ENCODE results near the gene ZNF80. TPM values are rescaled to one million over a fixed set of nuclear protein-coding genes. Genes with fewer than 3 reads are reported as not detected.

ZNF80 gene
- total and polyA plus RNA-seq, 2 of the 13 experiments (the other 11 are each of a cell fraction or from before 2014, with no cell fraction given): not detected

DNA sequence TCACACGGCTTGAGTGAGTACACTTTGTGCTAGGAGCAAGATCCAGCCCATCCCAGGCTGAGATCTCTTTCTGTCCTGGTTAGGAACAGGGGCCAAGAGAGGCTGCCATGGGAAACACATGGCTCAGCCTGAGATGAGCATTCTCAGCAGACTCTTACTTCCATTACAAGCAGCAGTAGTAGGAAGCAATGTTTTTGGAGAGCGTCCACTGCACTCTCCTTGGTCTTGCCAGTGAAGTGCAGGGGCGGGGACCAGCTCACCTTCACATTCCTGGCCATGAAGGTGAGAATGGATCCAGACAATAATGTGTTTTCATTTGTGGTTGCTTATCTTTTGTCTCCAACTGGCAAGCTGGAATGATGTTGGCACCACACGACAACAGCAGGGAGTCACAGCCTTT, 24.7 kb downstream of the ZNF80 start (continued):
- TF ChIP-seq HNF4A (CRISPR knock-in tag; IDR thresholded peaks at IDR 0.05) (no peak), CHD2 (IDR thresholded peaks at IDR 0.05; ENCODE audit: low read depth, low read length) (no peak)

DNA sequence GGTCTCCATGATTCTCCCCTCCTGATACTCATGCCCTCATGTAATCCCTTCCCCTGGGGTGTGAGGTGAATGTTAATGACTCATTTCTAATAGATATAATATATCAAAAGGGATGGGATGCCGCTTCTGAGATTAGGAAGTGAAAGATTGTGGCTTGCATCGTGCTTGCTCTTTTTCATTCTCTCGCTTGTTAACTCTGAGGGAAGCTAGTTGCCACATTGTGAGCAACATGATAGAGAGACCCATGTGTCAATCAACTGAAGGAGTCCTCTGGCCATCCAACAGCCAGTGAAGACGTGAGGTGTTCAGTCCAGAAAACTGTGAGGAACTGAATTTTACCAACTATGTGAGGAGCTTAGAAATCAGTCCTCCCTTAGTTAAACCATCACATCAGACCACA, 29.6 kb downstream of the ZNF80 start:
- no peaks in the 10 kb centered on the region for H3K79me2 ChIP-seq (ENCODE audit: insufficient read depth, low read length)
- no peak overlapping the region for H3K4me3 ChIP-seq (replicated peaks in 1 of 3; ENCODE audit: insufficient read depth in 1 of 3, low read depth in 2 of 3, low read length in 3 of 3)
- H3K9ac ChIP-seq (ENCODE audit: insufficient read depth, low read depth, low read length): no peak overlapping the region
- ChIA-PET CTCF (ENCODE audit: low intra/inter-chr PET ratio, low total read pairs) (no interaction called here), POLR2A (no interaction called here)
- no peaks in the 10 kb centered on the region for H3K27me3 ChIP-seq (ENCODE audit: control insufficient read depth in 1 of 2, insufficient read depth in 2 of 2, low read length in 2 of 2)
- in situ Hi-C loops (cut with HindIII; ENCODE audit: extremely low pct_ligation_motif_present, low pct_unique_long_range_greater_than_20kb): no loop called here
- H2AFZ ChIP-seq (ENCODE audit: low read length): no peak overlapping the region
- ATAC-seq (no peak), DNase-seq (ENCODE audit: low spot score) (no peak), FAIRE-seq (no peak)
- WGBS (ENCODE audit: low lambda C conversion rate): 4% methylated on average over 4 of the region's 4 CpGs
- BruUV-seq (replicated peaks): no TSS peak
- no peaks in the 10 kb centered on the region for H3K4me1 ChIP-seq (ENCODE audit: insufficient read depth, low read length)
- H3K9me3 ChIP-seq (ENCODE audit: low read length): no peaks in the 10 kb centered on the region
- H3K36me3 ChIP-seq (replicated peaks in 1 of 2; ENCODE audit: control insufficient read depth in 1 of 2, insufficient read depth in 2 of 2, low read length in 2 of 2): no peaks in the 10 kb centered on the region
- H3K4me2 ChIP-seq (ENCODE audit: low read depth, low read length): no peak overlapping the region
- no peak for TF ChIP-seq ZNF296 (CRISPR knock-in tag; conservative IDR thresholded peaks at IDR 0.05)
- no peak for TF ChIP-seq BRD4 (CRISPR knock-in tag; IDR thresholded peaks at IDR 0.05)
- TF ChIP-seq ZNF614 (CRISPR knock-in tag; IDR thresholded peaks at IDR 0.05; ENCODE audit: borderline replicate concordance): no peak
- TF ChIP-seq FIP1L1 (IDR thresholded peaks at IDR 0.05; ENCODE audit: borderline replicate concordance, insufficient read depth, low read depth, low read length): no peak
- TF ChIP-seq ZNF468 (CRISPR knock-in tag; IDR thresholded peaks at IDR 0.05): no peak
- intact Hi-C loops (cut with micrococcal nuclease; ENCODE audit: unreplicated experiment): no loop called here
- H3K27ac ChIP-seq (ENCODE audit: extremely low read length, insufficient read depth, low read length): no peak overlapping the region
- H4K20me1 ChIP-seq (ENCODE audit: insufficient read depth, low read length): no peaks in the 10 kb centered on the region

- intact Hi-C loops (cut with micrococcal nuclease; ENCODE audit: unreplicated experiment) (no loop called here), in situ Hi-C loops (cut with HindIII; ENCODE audit: extremely low pct_ligation_motif_present, low pct_unique_long_range_greater_than_20kb) (no loop called here)
- Histone ChIP-seq H3K9me3 (ENCODE audit: low read length) (no peaks in the 10 kb centered on the region), H3K4me2 (ENCODE audit: low read depth, low read length) (no peak overlapping the region), H3K4me1 (ENCODE audit: insufficient read depth, low read length) (no peaks in the 10 kb centered on the region), H2AFZ (ENCODE audit: low read length) (no peak overlapping the region), H3K4me3 (replicated peaks in 1 of 3; ENCODE audit: insufficient read depth in 1 of 3, low read depth in 2 of 3, low read length in 3 of 3) (no peak overlapping the region), H3K27ac (ENCODE audit: extremely low read length, insufficient read depth, low read length) (no peak overlapping the region), H3K79me2 (ENCODE audit: insufficient read depth, low read length) (no peaks in the 10 kb centered on the region), H3K9ac (ENCODE audit: insufficient read depth, low read depth, low read length) (no peak overlapping the region), H3K27me3 (ENCODE audit: control insufficient read depth in 1 of 2, insufficient read depth in 2 of 2, low read length in 2 of 2) (no peaks in the 10 kb centered on the region), H4K20me1 (ENCODE audit: insufficient read depth, low read length) (no peaks in the 10 kb centered on the region), H3K36me3 (replicated peaks in 1 of 2; ENCODE audit: control insufficient read depth in 1 of 2, insufficient read depth in 2 of 2, low read length in 2 of 2) (no peaks in the 10 kb centered on the region)
- 4% methylated on average over 3 of the region's 3 CpGs for WGBS (ENCODE audit: low lambda C conversion rate)
- FAIRE-seq (no peak), DNase-seq (ENCODE audit: low spot score) (no peak), ATAC-seq (no peak)
- POLR2A ChIA-PET: no interaction called here
- BruUV-seq (replicated peaks): no TSS peak
- CTCF ChIA-PET (ENCODE audit: low intra/inter-chr PET ratio, low total read pairs): no interaction called here
- TF ChIP-seq FOXJ3 (CRISPR knock-in tag; IDR thresholded peaks at IDR 0.05; ENCODE audit: borderline replicate concordance) (no peak), ERF (CRISPR knock-in tag; IDR thresholded peaks at IDR 0.05) (no peak)
- TF ChIP-seq, protein P1, sequence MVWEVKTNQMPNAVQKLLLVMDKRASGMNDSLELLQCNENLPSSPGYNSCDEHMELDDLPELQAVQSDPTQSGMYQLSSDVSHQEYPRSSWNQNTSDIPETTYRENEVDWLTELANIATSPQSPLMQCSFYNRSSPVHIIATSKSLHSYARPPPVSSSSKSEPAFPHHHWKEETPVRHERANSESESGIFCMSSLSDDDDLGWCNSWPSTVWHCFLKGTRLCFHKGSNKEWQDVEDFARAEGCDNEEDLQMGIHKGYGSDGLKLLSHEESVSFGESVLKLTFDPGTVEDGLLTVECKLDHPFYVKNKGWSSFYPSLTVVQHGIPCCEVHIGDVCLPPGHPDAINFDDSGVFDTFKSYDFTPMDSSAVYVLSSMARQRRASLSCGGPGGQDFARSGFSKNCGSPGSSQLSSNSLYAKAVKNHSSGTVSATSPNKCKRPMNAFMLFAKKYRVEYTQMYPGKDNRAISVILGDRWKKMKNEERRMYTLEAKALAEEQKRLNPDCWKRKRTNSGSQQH (CRISPR knock-in tag; IDR thresholded peaks at IDR 0.05; ENCODE audit: low read depth): no peak
- TF ChIP-seq, protein P2, sequence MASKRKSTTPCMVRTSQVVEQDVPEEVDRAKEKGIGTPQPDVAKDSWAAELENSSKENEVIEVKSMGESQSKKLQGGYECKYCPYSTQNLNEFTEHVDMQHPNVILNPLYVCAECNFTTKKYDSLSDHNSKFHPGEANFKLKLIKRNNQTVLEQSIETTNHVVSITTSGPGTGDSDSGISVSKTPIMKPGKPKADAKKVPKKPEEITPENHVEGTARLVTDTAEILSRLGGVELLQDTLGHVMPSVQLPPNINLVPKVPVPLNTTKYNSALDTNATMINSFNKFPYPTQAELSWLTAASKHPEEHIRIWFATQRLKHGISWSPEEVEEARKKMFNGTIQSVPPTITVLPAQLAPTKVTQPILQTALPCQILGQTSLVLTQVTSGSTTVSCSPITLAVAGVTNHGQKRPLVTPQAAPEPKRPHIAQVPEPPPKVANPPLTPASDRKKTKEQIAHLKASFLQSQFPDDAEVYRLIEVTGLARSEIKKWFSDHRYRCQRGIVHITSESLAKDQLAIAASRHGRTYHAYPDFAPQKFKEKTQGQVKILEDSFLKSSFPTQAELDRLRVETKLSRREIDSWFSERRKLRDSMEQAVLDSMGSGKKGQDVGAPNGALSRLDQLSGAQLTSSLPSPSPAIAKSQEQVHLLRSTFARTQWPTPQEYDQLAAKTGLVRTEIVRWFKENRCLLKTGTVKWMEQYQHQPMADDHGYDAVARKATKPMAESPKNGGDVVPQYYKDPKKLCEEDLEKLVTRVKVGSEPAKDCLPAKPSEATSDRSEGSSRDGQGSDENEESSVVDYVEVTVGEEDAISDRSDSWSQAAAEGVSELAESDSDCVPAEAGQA (IDR thresholded peaks at IDR 0.05; ENCODE audit: low read depth): no peak
- TF ChIP-seq, protein P2 (CRISPR knock-in tag; IDR thresholded peaks at IDR 0.05; ENCODE audit: borderline replicate concordance): no peak
Observed at GRCh38 chr3:114206342-114206741, 31.0 kb downstream of the ZNF80 start.

Measured in HepG2 (cell line).